ENCODE data around the gene EFHC2.

The EFHC2 gene

DNA sequence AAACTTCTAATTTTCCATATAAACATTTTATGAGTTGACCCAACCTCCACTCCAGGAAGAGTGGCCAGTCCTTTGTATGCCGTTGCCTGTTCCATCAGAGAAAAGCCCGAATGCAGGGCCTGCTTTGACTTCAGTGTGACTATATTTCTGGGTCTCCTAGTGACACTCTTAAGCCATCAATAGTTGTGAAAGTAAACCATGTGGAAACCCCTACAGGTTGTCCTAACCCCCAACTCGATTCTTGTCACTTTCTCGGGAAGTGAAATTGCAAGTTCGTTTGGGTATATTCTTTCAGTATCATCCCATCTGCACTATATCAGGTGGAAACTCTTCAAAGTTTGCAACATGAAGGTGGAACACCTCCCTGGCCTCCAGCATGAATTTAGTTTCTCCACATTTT is 52.8 kb downstream of the EFHC2 start:
- Histone ChIP-seq H3K4me3 (ENCODE audit: low read depth, low read length) (no peak overlapping the region), H3K27ac (no peak overlapping the region), H3K9ac (no peak overlapping the region), H3K4me1 (no peaks in the 10 kb centered on the region), H3K79me2 (no peaks in the 10 kb centered on the region), H3K9me3 (ENCODE audit: control insufficient read depth, low read length) (no peaks in the 10 kb centered on the region), H3K36me3 (ENCODE audit: control insufficient read depth, insufficient read depth, low read length) (no peaks in the 10 kb centered on the region), H3K4me2 (ENCODE audit: low read length) (no peak overlapping the region), H2AFZ (no peak overlapping the region), H3K27me3 (ENCODE audit: control insufficient read depth, insufficient read depth, low read length) (no peaks in the 10 kb centered on the region)
- TF ChIP-seq, protein P1, sequence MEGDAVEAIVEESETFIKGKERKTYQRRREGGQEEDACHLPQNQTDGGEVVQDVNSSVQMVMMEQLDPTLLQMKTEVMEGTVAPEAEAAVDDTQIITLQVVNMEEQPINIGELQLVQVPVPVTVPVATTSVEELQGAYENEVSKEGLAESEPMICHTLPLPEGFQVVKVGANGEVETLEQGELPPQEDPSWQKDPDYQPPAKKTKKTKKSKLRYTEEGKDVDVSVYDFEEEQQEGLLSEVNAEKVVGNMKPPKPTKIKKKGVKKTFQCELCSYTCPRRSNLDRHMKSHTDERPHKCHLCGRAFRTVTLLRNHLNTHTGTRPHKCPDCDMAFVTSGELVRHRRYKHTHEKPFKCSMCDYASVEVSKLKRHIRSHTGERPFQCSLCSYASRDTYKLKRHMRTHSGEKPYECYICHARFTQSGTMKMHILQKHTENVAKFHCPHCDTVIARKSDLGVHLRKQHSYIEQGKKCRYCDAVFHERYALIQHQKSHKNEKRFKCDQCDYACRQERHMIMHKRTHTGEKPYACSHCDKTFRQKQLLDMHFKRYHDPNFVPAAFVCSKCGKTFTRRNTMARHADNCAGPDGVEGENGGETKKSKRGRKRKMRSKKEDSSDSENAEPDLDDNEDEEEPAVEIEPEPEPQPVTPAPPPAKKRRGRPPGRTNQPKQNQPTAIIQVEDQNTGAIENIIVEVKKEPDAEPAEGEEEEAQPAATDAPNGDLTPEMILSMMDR (IDR thresholded peaks at IDR 0.05) = no peak

DNA sequence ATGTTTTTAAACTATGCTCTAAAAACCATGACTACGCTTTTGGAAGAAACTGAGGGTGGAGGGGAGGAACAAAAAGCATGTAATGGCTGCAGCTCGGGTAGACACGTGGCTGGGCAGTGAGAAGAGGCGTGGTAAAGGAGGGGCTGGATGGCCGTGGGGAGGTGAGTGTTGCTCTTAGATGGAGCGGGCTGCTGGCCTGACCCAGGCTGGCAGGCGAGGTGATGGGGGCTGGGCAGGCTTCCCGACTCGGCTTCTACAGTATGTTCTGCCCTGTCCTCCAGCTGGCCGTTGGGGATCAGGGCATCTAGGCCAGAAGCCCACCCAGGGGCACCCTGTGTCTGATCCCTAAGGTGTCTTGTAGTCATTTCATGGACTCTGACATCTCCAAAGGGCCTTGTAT is 60.7 kb downstream of the EFHC2 start:
- H3K36me3 ChIP-seq (ENCODE audit: control insufficient read depth, insufficient read depth, low read length) = no peaks in the 10 kb centered on the region
- no peak overlapping the region for H3K27ac ChIP-seq
- no peak overlapping the region for H2AFZ ChIP-seq
- no peaks in the 10 kb centered on the region for H3K79me2 ChIP-seq
- H3K9ac ChIP-seq = no peak overlapping the region
- H3K4me1 ChIP-seq = no peaks in the 10 kb centered on the region
- H3K27me3 ChIP-seq (ENCODE audit: control insufficient read depth, insufficient read depth, low read length) = no peaks in the 10 kb centered on the region
- H3K4me2 ChIP-seq (ENCODE audit: low read length) = no peak overlapping the region
- H3K4me3 ChIP-seq (ENCODE audit: low read depth, low read length) = no peak overlapping the region
- H3K9me3 ChIP-seq (ENCODE audit: control insufficient read depth, low read length) = no peaks in the 10 kb centered on the region
- TF ChIP-seq, protein P1 (IDR thresholded peaks at IDR 0.05) = no peak

DNA sequence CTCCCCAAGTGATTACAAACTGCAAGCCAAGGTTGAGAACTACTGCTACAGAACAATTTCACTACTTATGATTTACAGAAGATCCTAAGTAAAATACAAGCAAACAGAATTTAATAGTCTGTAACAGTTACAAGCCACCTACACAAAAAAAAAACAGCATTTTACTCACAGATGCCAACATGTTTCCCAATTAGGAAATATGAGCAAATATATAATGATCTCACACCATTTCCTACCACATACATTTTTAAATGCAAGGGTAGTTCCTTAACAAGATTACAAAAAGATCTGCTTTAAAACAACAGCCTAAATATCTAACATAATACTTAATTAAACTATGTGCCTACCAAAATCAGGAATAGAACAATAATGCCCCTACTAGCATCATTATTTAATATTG is 63.4 kb downstream of the EFHC2 start:
- H3K27ac ChIP-seq = no peak overlapping the region
- H3K27me3 ChIP-seq (ENCODE audit: control insufficient read depth, insufficient read depth, low read length) = no peaks in the 10 kb centered on the region
- H2AFZ ChIP-seq = no peak overlapping the region
- H3K36me3 ChIP-seq (ENCODE audit: control insufficient read depth, insufficient read depth, low read length) = no peaks in the 10 kb centered on the region
- no peak overlapping the region for H3K9ac ChIP-seq
- TF ChIP-seq, protein P1 (IDR thresholded peaks at IDR 0.05) = no peak
- H3K79me2 ChIP-seq = no peaks in the 10 kb centered on the region
- no peaks in the 10 kb centered on the region for H3K9me3 ChIP-seq (ENCODE audit: control insufficient read depth, low read length)
- no peak overlapping the region for H3K4me3 ChIP-seq (ENCODE audit: low read depth, low read length)
- no peaks in the 10 kb centered on the region for H3K4me1 ChIP-seq
- H3K4me2 ChIP-seq (ENCODE audit: low read length) = no peak overlapping the region

DNA sequence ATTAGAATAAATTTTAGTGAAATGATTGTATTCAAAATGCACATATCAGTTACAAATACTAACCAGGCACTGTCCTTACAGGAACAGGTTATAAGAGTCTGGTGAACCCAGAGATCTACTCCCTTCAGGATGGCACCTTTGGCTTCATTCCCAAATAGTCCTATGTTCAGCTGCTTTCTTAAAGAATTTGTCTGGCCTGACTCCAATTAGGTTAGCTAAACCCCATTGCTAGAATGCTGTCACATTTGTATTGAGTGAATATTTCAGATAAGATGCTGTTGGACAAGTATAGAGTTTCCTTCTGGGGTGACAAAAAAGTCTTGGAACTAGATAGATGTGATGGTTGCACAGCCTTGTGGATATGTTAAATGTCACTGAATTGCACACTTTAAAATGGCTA is 69.4 kb downstream of the EFHC2 start:
- H3K4me2 ChIP-seq (ENCODE audit: low read length) = no peak overlapping the region
- no peaks in the 10 kb centered on the region for H3K4me1 ChIP-seq
- no peaks in the 10 kb centered on the region for H3K9me3 ChIP-seq (ENCODE audit: control insufficient read depth, low read length)
- no peaks in the 10 kb centered on the region for H3K79me2 ChIP-seq
- H3K36me3 ChIP-seq (ENCODE audit: control insufficient read depth, insufficient read depth, low read length) = no peaks in the 10 kb centered on the region
- H3K4me3 ChIP-seq (ENCODE audit: low read depth, low read length) = no peak overlapping the region
- no peaks in the 10 kb centered on the region for H3K27me3 ChIP-seq (ENCODE audit: control insufficient read depth, insufficient read depth, low read length)
- no peak overlapping the region for H3K9ac ChIP-seq
- H3K27ac ChIP-seq = no peak overlapping the region
- no peak overlapping the region for H2AFZ ChIP-seq
- TF ChIP-seq, protein P1 (IDR thresholded peaks at IDR 0.05) = no peak

DNA sequence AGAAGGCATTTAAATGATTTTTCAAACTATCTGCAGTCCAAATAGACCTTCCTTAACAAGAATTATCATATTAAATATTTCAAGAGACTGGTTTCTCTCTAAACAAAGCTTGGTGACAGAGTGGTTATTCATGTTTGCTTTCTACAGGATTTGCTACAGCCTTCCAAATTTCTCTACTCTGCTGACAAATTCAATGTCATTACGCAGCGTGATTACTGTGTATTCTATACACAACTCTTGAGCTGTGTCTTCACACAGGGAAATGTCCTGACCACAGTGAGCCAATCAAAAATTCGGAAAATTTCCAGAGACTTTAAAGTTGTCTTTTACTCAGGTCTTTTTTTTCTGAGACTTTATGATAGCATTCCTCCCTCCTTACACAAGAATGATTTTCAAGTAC is 75.6 kb downstream of the EFHC2 start:
- no peaks in the 10 kb centered on the region for H3K27me3 ChIP-seq (ENCODE audit: control insufficient read depth, insufficient read depth, low read length)
- H3K4me3 ChIP-seq (ENCODE audit: low read depth, low read length) = no peak overlapping the region

More for the DNA sequence above, 75.6 kb downstream of the EFHC2 start:
- Histone ChIP-seq H2AFZ (no peak overlapping the region), H3K4me2 (ENCODE audit: low read length) (no peak overlapping the region), H3K9ac (no peak overlapping the region), H3K9me3 (ENCODE audit: control insufficient read depth, low read length) (no peaks in the 10 kb centered on the region), H3K79me2 (no peaks in the 10 kb centered on the region), H3K36me3 (ENCODE audit: control insufficient read depth, insufficient read depth, low read length) (no peaks in the 10 kb centered on the region), H3K4me1 (no peaks in the 10 kb centered on the region), H3K27ac (no peak overlapping the region)
- TF ChIP-seq, protein P1 (IDR thresholded peaks at IDR 0.05) = no peak
